Measurements from ENCODE around the gene TSPEAR.
"Not testable (repeated sequence)": the region's sequence is repeated elsewhere in the genome, so short reads cannot be mapped to it uniquely, and the experiment has no call there.

Gene TSPEAR

GRCh38 chr21:44612029-44612486, 99.3 kb downstream of the TSPEAR start, which contains the start of gene KRTAP10-8:
TSS of gene KRTAP10-8 (plus strand) at chr21:44612079. CDS start at chr21:44612101, 22 bp downstream.
- POLR2A ChIA-PET (ENCODE audit: low non-redundant PET), result no interaction called here

GRCh38 chr21:44611551-44611950, 99.8 kb downstream of the TSPEAR start:
- CTCF ChIA-PET, result no interaction called here
- DNase-seq (ENCODE audit: low spot score), result no peak
- no peak overlapping the region for H3K27ac ChIP-seq
- POLR2A ChIA-PET (ENCODE audit: low non-redundant PET), result no interaction called here
- TF ChIP-seq CTCF (conservative IDR thresholded peaks at IDR 0.05; ENCODE audit: low read depth), result no peak

More at GRCh38 chr21:44612029-44612486, 99.3 kb downstream of the TSPEAR start, which contains the start of gene KRTAP10-8:
- CTCF ChIA-PET, result interaction anchor here (0.7 kb wide), 1 partner anchor 118 kb away, joined by 3 read pairs; no protein-coding TSS in a partner anchor
- H3K27ac ChIP-seq, result no peak within 1 kb of the TSS
- DNase-seq (ENCODE audit: low spot score), result no peak
- no peak for TF ChIP-seq CTCF (conservative IDR thresholded peaks at IDR 0.05; ENCODE audit: low read depth)

GRCh38 chr21:44610157-44610843, 101.1 kb downstream of the TSPEAR start:
- POLR2A ChIA-PET (ENCODE audit: low non-redundant PET); CTCF ChIA-PET; H3K27ac ChIP-seq; DNase-seq (ENCODE audit: low spot score): not testable (repeated sequence)

- no peak overlapping the region for H3K27ac ChIP-seq
- ChIA-PET POLR2A (ENCODE audit: low non-redundant PET) (no interaction called here), CTCF (no interaction called here)
- no peak for TF ChIP-seq CTCF (conservative IDR thresholded peaks at IDR 0.05; ENCODE audit: low read depth)
- DNase-seq (ENCODE audit: low spot score), result no peak
Observed at GRCh38 chr21:44609193-44609592, 102.2 kb downstream of the TSPEAR start.

- CTCF ChIA-PET, result no interaction called here
- no peak for TF ChIP-seq CTCF (conservative IDR thresholded peaks at IDR 0.05; ENCODE audit: low read depth)
- H3K27ac ChIP-seq, result no peak overlapping the region
- no peak for DNase-seq (ENCODE audit: low spot score)
- POLR2A ChIA-PET (ENCODE audit: low non-redundant PET), result no interaction called here
Observed at GRCh38 chr21:44606495-44606894, 104.9 kb downstream of the TSPEAR start.

GRCh38 chr21:44603911-44604310, 107.5 kb downstream of the TSPEAR start:
- ChIA-PET CTCF (no interaction called here), POLR2A (ENCODE audit: low non-redundant PET) (no interaction called here)
- TF ChIP-seq CTCF (conservative IDR thresholded peaks at IDR 0.05; ENCODE audit: low read depth), result no peak
- DNase-seq (ENCODE audit: low spot score), result no peak
- no peak overlapping the region for H3K27ac ChIP-seq

GRCh38 chr21:44603109-44603875, 108.1 kb downstream of the TSPEAR start:
- ChIA-PET POLR2A (ENCODE audit: low non-redundant PET) (no interaction called here), CTCF (no interaction called here)
- no peak for DNase-seq (ENCODE audit: low spot score)
- no peak overlapping the region for H3K27ac ChIP-seq
- TF ChIP-seq CTCF (conservative IDR thresholded peaks at IDR 0.05; ENCODE audit: low read depth), result no peak
